ENCODE results near the gene HNRNPF.
A peak's percentile ranks its signal among the peaks of the same experiment; 100 is the strongest.
"Not testable (repeated sequence)": the region's sequence is repeated elsewhere in the genome, so short reads cannot be mapped to it uniquely, and the experiment has no call there.

HNRNPF gene

DNA sequence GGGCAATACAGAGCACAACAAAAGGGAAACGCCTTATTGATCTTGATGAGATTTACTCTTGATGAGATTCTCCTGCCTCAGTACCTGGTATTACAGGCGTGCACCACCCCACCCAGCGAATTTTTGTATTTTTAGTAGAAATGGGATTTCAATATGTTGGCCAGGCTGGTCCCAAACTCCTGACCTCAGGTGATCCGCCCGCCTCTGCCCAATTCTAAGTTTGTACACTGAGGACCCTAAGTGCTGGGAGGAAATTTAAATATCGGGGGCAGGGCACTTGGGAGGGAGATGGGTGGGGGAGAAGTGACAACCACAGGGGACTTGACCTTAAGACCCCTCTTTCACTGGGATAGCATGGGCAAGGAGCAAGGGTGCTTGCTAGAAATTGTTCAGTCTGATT, 14.1 kb downstream of the HNRNPF start:
- H3K27me3 ChIP-seq, result no peaks in the 10 kb centered on the region

DNA sequence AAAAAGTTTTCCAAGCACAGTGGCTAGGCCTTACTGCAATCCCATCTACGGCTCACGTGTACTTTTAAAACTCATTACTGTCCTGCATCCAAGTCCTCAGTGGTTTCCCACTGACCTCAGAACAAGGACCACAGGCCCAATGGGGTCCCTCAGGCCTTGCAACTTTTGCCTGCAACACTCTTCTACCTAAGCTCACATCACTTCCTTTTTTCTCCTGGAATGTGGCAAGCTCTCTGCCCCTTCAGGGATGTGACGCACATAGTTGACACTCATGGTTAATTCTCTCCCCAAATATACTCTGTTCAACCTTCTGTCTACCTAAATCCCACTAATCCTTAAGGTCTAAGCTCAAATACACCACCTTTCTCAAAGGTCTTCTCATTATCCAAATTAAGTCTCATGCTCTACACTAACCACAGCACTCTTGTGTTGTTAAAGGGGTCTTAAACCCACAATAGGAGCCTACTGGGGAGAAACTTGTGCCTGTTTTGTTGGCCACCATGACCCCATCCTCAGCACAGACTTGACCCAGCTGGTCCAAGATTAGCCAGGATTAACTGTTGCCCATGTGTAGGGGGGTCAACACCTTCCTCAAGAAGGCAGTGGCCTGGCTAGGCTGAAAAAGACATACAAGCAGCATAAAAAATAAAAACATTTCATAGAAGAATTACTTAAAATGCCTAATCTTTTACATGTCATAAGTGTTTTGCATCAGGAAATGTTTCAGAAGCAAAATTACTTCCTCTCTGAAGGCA, 15.2 kb downstream of the HNRNPF start:
- Histone ChIP-seq H3K4me3 (ENCODE audit: low read depth, low read length) (no peak overlapping the region), H3K27me3 (no peaks in the 10 kb centered on the region), H3K4me1 (peaks cover 4% of the 10 kb centered on the region; the same call in 1 of the 2 replicates), H3K9me3 (no peaks in the 10 kb centered on the region), H3K36me3 (peaks cover 77% of the 10 kb centered on the region)
- DNase-seq, result no peak
- no peak for TF ChIP-seq CTCF (IDR thresholded peaks at IDR 0.05; ENCODE audit: low read depth, low read length)

More for the DNA sequence above, 14.1 kb downstream of the HNRNPF start:
- Histone ChIP-seq H3K4me1 (peaks cover 4% of the 10 kb centered on the region; the same call in 1 of the 2 replicates), H3K36me3 (peaks cover 74% of the 10 kb centered on the region), H3K9me3 (no peaks in the 10 kb centered on the region), H3K4me3 (ENCODE audit: low read depth, low read length) (peak overlapping the region; percentile 80)
- DNase-seq, result no peak
- TF ChIP-seq CTCF (IDR thresholded peaks at IDR 0.05; ENCODE audit: low read depth, low read length), result no peak

DNA sequence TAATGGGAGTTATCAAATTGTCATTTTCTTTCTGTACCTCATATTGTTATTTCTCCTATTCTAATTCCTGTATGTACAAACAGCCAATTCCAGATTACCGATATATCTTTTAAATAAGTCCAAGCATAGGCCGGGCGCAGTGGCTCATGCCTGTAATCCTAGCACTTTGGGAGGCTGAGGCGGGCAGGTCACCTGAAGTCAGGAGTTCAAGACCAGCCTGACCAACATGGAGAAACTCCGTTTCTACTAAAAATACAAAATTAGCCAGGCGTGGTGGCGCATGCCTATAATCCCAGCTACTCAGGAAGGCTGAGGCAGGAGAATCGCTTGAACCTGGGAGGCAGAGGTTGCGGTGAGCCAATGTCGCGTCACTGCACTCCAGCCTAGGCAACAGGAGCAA, 15.8 kb downstream of the HNRNPF start:
- not testable (repeated sequence) for H3K4me1 ChIP-seq; H3K4me3 ChIP-seq (ENCODE audit: low read depth, low read length); H3K27me3 ChIP-seq; H3K9me3 ChIP-seq; DNase-seq
- peaks cover 82% of the 10 kb centered on the region for H3K36me3 ChIP-seq

- TF ChIP-seq CTCF (IDR thresholded peaks at IDR 0.05; ENCODE audit: low read depth, low read length), result no peak
- Histone ChIP-seq H3K9me3 (no peaks in the 10 kb centered on the region), H3K36me3 (peaks cover 87% of the 10 kb centered on the region)
Measured at GRCh38 chr10:43392748-43393147, 16.2 kb downstream of the HNRNPF start.

GRCh38 chr10:43391496-43391895, 17.5 kb downstream of the HNRNPF start:
- no peaks in the 10 kb centered on the region for H3K9me3 ChIP-seq
- H3K4me1 ChIP-seq, result peaks cover 4% of the 10 kb centered on the region; the same call in 1 of the 2 replicates
- no peaks in the 10 kb centered on the region for H3K27me3 ChIP-seq
- H3K36me3 ChIP-seq, result peaks cover 99% of the 10 kb centered on the region
- no peak overlapping the region for H3K4me3 ChIP-seq (ENCODE audit: low read depth, low read length)
- no peak for DNase-seq
- no peak for TF ChIP-seq CTCF (IDR thresholded peaks at IDR 0.05; ENCODE audit: low read depth, low read length)

More at GRCh38 chr10:43392748-43393147, 16.2 kb downstream of the HNRNPF start:
- H3K4me3 ChIP-seq (ENCODE audit: low read depth, low read length), result no peak overlapping the region
- peaks cover 4% of the 10 kb centered on the region; the same call in 1 of the 2 replicates for H3K4me1 ChIP-seq
- no peaks in the 10 kb centered on the region for H3K27me3 ChIP-seq
- no peak for DNase-seq

DNA sequence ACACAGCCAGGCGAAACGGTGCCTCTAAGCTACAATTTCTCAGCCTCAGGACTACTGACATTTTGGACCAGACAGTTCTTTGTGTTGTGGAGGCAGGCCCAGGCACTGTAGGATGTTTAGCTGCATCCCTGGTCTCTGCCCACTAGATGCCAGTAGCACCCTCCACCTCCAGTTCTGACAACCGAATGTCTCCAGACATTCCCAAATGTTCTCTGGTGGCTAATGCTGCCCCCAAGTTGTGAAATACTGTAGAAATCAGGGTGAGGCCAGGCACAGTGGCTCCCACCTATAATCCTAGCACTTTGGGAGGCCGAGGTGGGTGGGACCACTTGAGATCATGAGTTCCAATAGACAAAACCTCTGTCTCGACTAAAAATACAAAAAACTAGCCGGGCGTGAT, 18.2 kb downstream of the HNRNPF start:
- H3K4me1 ChIP-seq, result peaks cover 4% of the 10 kb centered on the region; the same call in 1 of the 2 replicates
- peaks cover 96% of the 10 kb centered on the region for H3K36me3 ChIP-seq
- no peak overlapping the region for H3K4me3 ChIP-seq (ENCODE audit: low read depth, low read length)
- TF ChIP-seq CTCF (IDR thresholded peaks at IDR 0.05; ENCODE audit: low read depth, low read length), result peak; percentile 64
- no peaks in the 10 kb centered on the region for H3K27me3 ChIP-seq
- peak; percentile 46 for DNase-seq
- no peaks in the 10 kb centered on the region for H3K9me3 ChIP-seq
